Measurements from ENCODE around the gene MUC3A.
"Not testable (repeated sequence)": the region's sequence is repeated elsewhere in the genome, so short reads cannot be mapped to it uniquely, and the experiment has no call there.

MUC3A gene

GRCh38 chr7:100974021-100974420 is 24.7 kb downstream of the MUC3A start:
- DNase-seq (ENCODE audit: low spot score): no peak

GRCh38 chr7:100975371-100975821 is 26.1 kb downstream of the MUC3A start:
- DNase-seq (ENCODE audit: low spot score): no peak

GRCh38 chr7:100978300-100978699 is 29.0 kb downstream of the MUC3A start:
- no peak for DNase-seq (ENCODE audit: low spot score)

GRCh38 chr7:100983451-100984187 is 34.3 kb downstream of the MUC3A start:
- no peak for DNase-seq (ENCODE audit: low spot score)

GRCh38 chr7:100984241-100984918 is 35.0 kb downstream of the MUC3A start:
- not testable (repeated sequence) for DNase-seq (ENCODE audit: low spot score)

- not testable (repeated sequence) for DNase-seq (ENCODE audit: low spot score)
These were observed 35.9 kb downstream of the MUC3A start for GRCh38 chr7:100985033-100985797.

- no peak for DNase-seq (ENCODE audit: low spot score)
These were observed 42.3 kb downstream of the MUC3A start for GRCh38 chr7:100991631-100992030.

GRCh38 chr7:100992280-100992679 is 42.9 kb downstream of the MUC3A start:
- DNase-seq (ENCODE audit: low spot score): not testable (repeated sequence)

- not testable (repeated sequence) for DNase-seq (ENCODE audit: low spot score)
These were observed 45.3 kb downstream of the MUC3A start for GRCh38 chr7:100994671-100995070.

GRCh38 chr7:100998530-100998929 is 49.2 kb downstream of the MUC3A start:
- not testable (repeated sequence) for DNase-seq (ENCODE audit: low spot score)

GRCh38 chr7:100999334-100999733 is 50.0 kb downstream of the MUC3A start:
- DNase-seq (ENCODE audit: low spot score): not testable (repeated sequence)

GRCh38 chr7:101000025-101000424 is 50.7 kb downstream of the MUC3A start:
- not testable (repeated sequence) for DNase-seq (ENCODE audit: low spot score)

- DNase-seq (ENCODE audit: low spot score): not testable (repeated sequence)
These were observed 53.0 kb downstream of the MUC3A start for GRCh38 chr7:101002333-101002732.

- not testable (repeated sequence) for DNase-seq (ENCODE audit: low spot score)
These were observed 58.0 kb downstream of the MUC3A start for GRCh38 chr7:101007361-101007760.

- DNase-seq (ENCODE audit: low spot score): no peak
These were observed 60.3 kb downstream of the MUC3A start for GRCh38 chr7:101009629-101010028.

GRCh38 chr7:101012931-101013330 is 63.6 kb downstream of the MUC3A start:
- DNase-seq (ENCODE audit: low spot score): no peak

GRCh38 chr7:101015626-101016025 is 66.3 kb downstream of the MUC3A start:
- no peak for DNase-seq (ENCODE audit: low spot score)

GRCh38 chr7:101017064-101017777 is 67.9 kb downstream of the MUC3A start:
- peak; percentile 77 for DNase-seq (ENCODE audit: low spot score)

All from activated CD4-positive, alpha-beta T cell treated with anti-CD3 and anti-CD28 coated beads, Interleukin-2, Interleukin-4, amounts not matched to agents 100 ng/mL and 50 ng/mL, durations not matched to agents 16 hours and 8 hours (primary cell).